BJ (cell line): ENCODE data around the gene ATP2A3. TPM values are rescaled to one million over a fixed set of nuclear protein-coding genes. Genes with fewer than 3 reads are reported as not detected.

ENCODE experiments used
- CTCF ChIA-PET: fragments of 350-600 bp; formaldehyde crosslinking; extraction: SDS; loops from one replicate; lab custom pipeline; 2021; ENCODE audit warnings: antibody characterized with exemption, inconsistent platforms; lab: Yijun Ruan, JAX
- POLR2A ChIA-PET: fragments of 300-600 bp; sonication (Branson Sonifier 250); formaldehyde crosslinking; extraction: SDS; loops from one replicate; lab custom pipeline; 2021; ENCODE audit warnings: antibody characterized with exemption; lab: Charles Lee
- DNase-seq: peaks from one replicate; pipeline ENCODE4 v3.0.0-alpha.2; 2011; ENCODE audit warnings: low read depth
- H3K27me3 ChIP-seq: 2 replicates; pipeline ENCODE4 v1.6.0; 2011; ENCODE audit warnings: low read length; ENCODE audit not compliant: control insufficient read depth, insufficient read depth
- H3K36me3 ChIP-seq: 2 replicates; pipeline ENCODE4 v1.5.1; 2011; ENCODE audit warnings: low read length; ENCODE audit not compliant: control insufficient read depth, insufficient read depth
- H3K4me3 ChIP-seq: 2 replicates; pipeline ENCODE4 v1.5.1; 2011; ENCODE audit warnings: low read depth, mild to moderate bottlenecking, control low read depth, low read length
- polyA plus RNA-seq: library from polyadenylated mRNA; depleted of rRNA; stranded (reverse); fragments of >200 nt; gene quantifications from 2 replicates; pipeline ENCODE4 v1.2.3, GENCODE V29; 2011
- TF ChIP-seq, protein P1 (sequence below): IDR thresholded peaks from 2 replicates; pipeline ENCODE4 v1.5.1; 2011; ENCODE audit warnings: low read depth, mild to moderate bottlenecking, control low read depth, inconsistent platforms, low read length, moderate library complexity; ENCODE audit not compliant: insufficient read depth

ATP2A3 gene
- polyA plus RNA-seq, 1 experiment = 1.1 TPM

DNA sequence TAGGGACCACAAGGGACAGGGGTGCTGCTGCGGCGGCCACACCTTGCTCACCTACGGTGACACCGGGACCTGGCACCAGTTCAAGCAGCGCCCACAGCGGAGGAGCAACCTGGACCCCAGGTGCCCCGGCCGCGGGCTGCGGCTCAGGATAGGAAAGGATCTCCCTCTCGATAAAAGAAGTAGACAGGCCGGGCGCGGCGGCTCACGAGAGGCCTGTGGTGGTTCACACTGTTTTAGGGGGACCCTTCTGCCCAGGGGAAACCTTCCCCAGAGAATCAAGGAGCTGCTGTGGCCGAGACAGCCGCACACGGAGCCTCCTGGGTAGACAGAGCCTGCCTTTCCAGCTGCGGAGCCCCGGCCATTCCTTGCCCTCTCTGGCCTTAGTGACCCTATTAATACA, 17.9 kb upstream of the ATP2A3 start:
- no peaks in the 10 kb centered on the region for H3K36me3 ChIP-seq
- TF ChIP-seq, protein P1, sequence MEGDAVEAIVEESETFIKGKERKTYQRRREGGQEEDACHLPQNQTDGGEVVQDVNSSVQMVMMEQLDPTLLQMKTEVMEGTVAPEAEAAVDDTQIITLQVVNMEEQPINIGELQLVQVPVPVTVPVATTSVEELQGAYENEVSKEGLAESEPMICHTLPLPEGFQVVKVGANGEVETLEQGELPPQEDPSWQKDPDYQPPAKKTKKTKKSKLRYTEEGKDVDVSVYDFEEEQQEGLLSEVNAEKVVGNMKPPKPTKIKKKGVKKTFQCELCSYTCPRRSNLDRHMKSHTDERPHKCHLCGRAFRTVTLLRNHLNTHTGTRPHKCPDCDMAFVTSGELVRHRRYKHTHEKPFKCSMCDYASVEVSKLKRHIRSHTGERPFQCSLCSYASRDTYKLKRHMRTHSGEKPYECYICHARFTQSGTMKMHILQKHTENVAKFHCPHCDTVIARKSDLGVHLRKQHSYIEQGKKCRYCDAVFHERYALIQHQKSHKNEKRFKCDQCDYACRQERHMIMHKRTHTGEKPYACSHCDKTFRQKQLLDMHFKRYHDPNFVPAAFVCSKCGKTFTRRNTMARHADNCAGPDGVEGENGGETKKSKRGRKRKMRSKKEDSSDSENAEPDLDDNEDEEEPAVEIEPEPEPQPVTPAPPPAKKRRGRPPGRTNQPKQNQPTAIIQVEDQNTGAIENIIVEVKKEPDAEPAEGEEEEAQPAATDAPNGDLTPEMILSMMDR = no peak
- ChIA-PET POLR2A (no interaction called here), CTCF (no interaction called here)
- no peak for DNase-seq
- H3K4me3 ChIP-seq = no peak overlapping the region
- H3K27me3 ChIP-seq = peaks cover 4% of the 10 kb centered on the region

- H3K4me3 ChIP-seq = no peak overlapping the region
- no peak for DNase-seq
- H3K27me3 ChIP-seq = peaks cover 3% of the 10 kb centered on the region
- TF ChIP-seq, protein P1 = no peak
- H3K36me3 ChIP-seq = no peaks in the 10 kb centered on the region
- ChIA-PET POLR2A (no interaction called here), CTCF (interaction anchor here (1.6 kb wide), 1 partner anchor 10 kb away, joined by 3 read pairs; no protein-coding TSS in a partner anchor)
These were observed 17.2 kb upstream of the ATP2A3 start for GRCh38 chr17:3981455-3981854.

DNA sequence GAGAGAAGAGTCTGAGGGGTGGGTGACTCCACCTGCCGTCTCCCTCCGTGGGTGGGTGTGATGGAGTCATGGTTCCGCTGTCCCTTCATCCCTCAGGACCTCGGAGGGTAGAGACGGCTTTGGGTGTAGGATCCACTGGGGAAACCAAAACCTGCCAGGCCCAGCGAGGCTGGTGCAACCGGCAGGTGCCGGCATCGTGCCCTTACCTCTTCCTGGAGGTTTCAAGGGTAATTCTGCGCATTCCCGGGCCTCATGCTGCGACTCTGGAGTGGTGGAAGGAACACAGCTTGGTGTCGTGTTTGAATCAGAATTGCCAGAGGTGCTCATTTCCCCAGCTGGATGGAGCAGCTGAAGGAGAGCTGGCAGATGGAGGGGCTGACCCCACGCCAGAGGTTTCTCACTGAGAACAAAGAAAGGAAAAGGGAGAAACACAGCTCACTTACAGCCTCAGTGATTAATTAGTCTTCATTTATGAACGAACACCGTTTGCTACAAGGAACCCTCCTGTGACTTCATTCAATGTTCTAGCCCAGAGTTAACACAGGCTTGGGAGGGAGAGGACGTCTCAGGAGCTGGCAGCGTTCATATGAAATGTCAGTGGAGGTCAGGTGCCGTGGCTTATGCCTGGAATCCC, 16.3 kb upstream of the ATP2A3 start:
- CTCF ChIA-PET = interaction anchor here (1.6 to 2.1 kb wide), 2 partner anchors 9 to 67 kb away, joined by 3 to 6 read pairs; no protein-coding TSS in a partner anchor

GRCh38 chr17:3979290-3979611, 15.0 kb upstream of the ATP2A3 start:
- CTCF ChIA-PET = interaction anchor here (1.1 to 2.1 kb wide), 2 partner anchors 66 to 67 kb away, joined by 3 to 6 read pairs; no protein-coding TSS in a partner anchor
- Histone ChIP-seq H3K4me3 (no peak overlapping the region), H3K27me3 (no peaks in the 10 kb centered on the region; the same call in 1 of the 2 replicates), H3K36me3 (no peaks in the 10 kb centered on the region)
- DNase-seq = no peak
- POLR2A ChIA-PET = no interaction called here
- TF ChIP-seq, protein P1 = no peak

More for the DNA sequence above, 16.3 kb upstream of the ATP2A3 start:
- Histone ChIP-seq H3K36me3 (no peaks in the 10 kb centered on the region), H3K4me3 (no peak overlapping the region), H3K27me3 (no peaks in the 10 kb centered on the region; the same call in 1 of the 2 replicates)
- DNase-seq = no peak
- POLR2A ChIA-PET = interaction anchor here (0.7 kb wide), 1 partner anchor 13 kb away, joined by 9 read pairs; no protein-coding TSS in a partner anchor
- TF ChIP-seq, protein P1 = no peak

DNA sequence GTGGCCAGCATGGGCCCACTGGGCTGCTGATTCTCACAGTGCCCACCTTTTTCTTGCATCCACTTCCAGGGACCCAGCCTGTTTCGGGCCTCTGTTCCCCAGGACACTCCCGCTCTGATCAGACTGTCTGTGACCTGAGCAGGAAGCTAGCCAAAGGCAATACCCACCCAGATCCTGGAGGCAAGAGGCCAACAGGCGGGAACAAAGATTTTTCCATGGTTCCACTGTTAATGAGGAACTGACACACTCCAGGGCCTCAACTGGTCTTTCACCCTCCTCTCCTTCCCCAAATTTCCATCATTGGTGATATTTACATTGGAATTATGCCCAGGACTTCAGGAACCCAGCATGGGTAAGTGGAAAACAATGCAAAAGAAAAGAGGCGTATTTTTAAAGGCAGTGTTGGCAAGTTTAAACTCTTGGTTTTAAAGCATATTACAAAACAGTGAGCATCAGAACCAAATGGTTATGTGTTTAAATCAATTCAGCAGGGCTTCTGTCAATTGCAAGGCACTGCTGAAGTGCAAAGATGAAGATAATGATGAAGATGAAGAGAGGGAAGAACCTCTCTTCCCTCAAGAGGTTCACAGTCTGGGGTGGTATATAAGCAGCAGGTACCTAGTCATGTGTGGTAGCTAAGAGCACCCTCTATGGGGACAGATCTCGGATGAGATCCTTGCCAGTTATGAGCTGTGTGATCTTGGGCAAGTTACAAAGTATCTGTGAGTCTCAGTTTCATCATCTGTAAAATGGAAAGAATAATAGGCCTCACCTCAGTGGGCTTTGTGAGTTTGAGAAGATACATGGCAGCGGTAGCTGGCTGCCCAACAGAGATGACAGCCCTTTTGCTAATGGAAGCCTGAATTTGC, 14.4 kb upstream of the ATP2A3 start:
- DNase-seq = no peak
- Histone ChIP-seq H3K36me3 (no peaks in the 10 kb centered on the region), H3K27me3 (no peaks in the 10 kb centered on the region; the same call in 1 of the 2 replicates), H3K4me3 (no peak overlapping the region)
- TF ChIP-seq, protein P1 = no peak
- ChIA-PET CTCF (interaction anchor here (0.6 to 1.1 kb wide), 2 partner anchors 14 to 68 kb away, joined by 3 read pairs; partner anchors contain the start of gene ATP2A3), POLR2A (no interaction called here)
